HTERT RPE-1 (cell line): ENCODE data around the gene SLU7.

Experiments
- in situ Hi-C: fragments of 300-500 bp; cut with MboI; formaldehyde crosslinking; loops from 4 replicates; pipeline ENCODE4 v1.14.3; 2020; ENCODE audit warnings: low sequenced_read_pairs

SLU7 gene

DNA sequence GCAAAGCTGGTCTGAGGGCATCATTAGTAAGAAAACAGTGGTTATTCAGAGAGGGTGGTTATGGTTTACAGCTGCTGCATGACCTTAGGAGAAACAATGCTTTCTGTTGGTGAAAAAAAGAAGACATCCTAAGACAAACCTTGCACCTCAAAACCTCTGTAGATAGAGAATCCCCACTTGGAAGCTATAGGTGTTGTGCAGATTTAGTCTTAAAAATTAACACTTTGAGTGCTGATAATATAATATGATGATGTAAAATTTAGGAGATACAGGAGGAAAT lies 1.4 kb upstream of the SLU7 start:
- in situ Hi-C loops, result no loop called here

DNA sequence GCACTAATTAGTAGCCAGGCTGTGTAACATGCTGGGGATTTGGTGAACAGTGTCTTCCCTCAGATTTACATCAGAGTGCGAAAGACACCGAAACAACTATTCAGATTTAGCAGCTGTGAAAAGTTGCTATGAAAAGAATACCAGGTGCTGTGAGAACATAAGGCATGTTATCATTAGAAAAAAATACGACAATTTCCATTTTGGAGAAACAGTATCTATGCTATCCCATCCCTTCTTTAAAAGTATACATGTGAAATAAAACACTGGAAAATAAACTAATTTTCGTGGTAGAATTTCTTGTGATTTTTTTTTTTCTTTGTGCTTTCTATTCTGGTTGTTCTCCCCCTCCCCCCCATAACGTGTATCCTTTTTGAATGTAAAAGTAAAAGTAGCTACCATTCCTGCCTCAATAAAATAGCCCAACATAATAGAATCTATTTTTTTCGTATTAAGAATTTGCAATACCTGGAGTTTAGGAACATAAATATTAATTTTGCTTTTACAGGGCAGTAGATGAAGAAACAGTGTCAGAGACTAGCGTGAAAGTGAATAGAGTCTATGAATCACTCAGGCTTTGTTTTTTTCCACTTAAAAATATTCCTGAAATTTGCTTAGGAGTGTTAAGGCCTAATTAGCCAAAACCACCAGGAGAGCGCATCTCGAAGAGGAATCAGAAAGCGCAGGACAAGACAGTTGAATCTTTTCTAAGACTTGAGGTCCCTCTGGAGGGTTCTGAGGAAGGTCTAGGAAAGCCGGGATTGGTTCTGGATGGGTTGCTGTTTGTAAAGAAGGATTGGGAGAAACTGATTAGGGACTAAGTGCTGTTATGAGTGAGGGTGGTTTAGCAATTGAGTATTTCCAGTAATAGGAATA lies 813 bp upstream of the SLU7 start:
- in situ Hi-C loops, result no loop called here

DNA sequence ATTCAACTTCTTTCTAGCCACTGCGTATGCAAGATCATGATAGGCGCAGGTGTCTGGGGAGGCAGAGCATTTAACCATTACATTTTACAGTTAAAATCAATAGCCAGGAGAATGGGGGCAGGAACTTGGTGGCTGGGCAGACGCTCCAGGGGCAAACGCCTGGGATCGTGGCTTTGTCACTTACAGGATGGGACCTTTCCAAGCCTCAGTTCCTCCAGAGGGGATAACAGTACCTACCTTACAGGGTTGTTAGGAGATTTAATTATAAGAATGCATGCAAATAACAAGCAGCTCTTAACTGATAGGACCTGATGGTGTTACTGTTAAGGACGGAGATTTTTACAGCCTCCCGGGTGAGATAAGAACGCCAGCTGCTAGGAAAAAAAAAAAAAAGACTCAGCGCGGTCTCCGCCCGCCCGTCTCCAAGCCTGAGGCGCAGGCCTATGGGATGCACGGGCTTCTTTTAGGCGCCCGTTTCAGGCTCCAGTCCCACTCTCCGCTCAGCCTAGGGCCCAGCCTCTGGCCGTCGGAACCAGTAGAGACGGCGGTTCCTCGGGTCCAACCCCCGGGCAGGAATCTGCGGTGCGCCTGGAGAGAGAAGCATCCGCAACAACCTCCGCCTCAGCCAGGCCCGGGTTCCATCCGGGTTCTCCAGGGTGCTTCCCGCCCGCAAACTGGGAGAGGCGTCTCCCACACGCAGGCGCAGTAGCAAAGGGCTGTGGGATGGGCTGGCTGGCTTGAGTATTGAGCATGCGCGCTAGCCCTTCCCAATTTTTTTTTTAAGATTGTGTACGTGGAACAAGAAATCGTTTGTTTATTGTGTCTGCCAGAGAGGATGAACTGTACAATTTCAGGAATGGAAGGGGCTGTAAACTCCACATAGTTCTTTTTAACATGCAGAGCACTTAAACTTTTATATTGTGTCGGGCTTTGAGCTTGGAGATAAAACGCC lies 19.2 kb downstream of the SLU7 start, which contains the start of gene FAM200C:
Gene FAM200C, minus strand, starts transcription at position 653 of the 952 bp plus-strand sequence. CDS start 4,564 bp downstream, outside the sequence.
- in situ Hi-C loops, result no loop called here

DNA sequence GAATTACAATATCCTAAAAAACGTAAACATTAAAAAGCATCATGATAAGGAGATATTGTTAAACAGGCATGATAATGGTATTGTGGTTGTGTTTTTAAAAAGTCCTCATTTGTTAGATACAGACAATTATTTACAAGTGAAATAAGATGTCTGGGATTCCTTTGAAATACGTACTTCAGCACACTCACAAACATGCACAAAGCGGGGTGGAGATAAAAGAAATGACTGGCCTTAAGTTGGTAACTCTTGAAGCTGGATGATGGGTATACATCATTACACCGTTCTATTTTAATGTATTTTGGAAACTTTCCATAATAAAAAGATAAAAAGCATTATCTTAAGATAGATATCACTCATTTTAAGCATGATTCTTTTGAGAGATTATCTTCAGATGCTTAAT lies 20.1 kb downstream of the SLU7 start:
- in situ Hi-C loops, result no loop called here

DNA sequence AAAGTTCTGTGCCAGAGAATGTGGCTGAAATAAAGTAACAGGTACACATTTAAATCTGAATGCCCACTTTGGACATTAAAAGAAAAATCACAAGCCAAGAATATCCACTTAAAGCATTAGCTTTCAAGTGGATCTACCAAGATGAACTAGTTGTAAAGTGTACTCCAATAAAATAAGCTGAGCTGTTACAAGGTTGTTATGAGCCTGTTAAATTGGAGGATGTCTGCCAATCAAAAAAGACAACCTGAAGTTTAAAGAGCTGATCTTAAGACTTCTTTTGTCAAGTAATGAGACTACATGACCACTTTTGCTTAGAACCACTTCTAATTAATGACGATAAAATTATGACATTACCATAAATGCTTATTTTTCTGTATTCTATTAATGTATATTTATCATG lies 21.4 kb downstream of the SLU7 start:
- in situ Hi-C loops, result no loop called here

DNA sequence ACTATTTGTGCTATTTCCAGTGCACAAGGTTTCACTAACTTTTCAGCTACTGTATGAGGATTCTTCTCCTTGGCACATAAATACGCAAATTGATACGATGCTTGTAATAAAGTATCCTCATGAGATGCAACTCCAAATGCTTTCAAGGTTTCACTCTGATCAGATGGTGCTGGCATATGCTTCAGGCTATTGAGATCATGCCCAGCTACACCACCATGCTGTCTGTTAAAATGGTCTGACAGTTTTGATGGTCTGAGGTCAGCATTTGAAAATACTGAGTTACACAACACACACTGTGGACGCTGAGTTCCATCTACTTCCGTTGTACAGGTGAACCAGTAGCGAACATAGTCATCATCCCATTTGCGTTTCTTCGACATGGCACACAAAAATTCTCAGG lies 23.8 kb downstream of the SLU7 start:
- in situ Hi-C loops, result no loop called here

DNA sequence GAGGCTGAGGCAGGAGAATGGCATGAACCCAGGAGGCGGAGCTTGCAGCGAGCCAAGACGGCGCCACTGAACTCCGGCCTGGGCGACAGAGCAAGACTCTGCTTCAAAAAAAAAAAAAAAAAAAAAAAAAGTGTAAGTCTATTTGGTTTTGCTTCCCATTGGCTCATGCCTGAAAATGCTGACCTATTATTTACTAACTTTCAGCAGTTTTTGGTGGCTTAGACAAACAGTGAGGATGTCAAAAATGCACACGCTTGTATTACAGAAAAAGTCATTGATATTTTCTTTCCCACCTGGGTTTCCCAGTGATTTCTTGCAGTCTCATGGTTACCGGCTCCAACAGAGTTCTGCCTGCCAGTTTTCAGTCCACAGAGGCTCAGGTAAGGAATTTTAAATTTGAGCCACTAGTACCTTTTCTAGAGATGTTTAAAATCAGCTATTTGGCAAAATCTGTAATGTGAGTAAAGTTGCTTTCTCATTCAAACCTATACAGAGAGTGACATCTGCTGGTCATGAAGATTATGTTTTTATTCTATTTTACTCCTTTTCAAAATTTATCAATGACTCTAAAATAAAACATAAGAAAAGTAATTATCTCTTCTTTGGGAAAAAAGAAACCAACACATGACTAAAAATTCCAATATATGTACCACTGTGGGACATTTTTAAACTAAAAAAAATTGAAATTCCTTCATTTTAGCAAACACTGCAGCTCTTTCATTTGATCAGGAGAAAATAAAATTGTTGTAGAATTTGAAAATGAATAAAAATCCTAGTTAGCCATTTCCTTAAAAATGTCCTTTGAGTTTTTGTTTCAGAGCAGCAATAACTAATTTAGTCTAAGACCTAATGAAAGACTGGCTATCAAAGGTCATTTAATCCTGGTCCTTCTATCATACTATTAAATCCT lies 27.8 kb downstream of the SLU7 start:
- in situ Hi-C loops, result no loop called here

DNA sequence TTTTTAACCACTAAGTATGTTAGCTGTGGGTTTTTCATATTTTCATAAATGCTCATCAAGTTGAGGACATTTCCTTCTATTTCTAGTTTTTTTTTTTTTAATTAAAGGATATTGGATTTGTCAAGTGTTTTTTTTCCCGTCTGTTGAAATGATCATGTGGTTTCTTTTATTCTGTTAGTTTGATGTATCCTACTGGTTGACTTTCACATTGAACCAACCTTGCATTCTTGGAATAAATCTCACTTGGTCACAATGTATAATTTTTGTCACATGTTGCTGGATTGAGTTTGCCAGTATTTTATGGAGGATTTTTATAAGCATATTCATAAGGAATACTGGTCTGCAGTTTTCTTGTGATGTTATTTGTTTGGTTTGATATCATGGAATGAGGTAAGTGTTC lies 31.4 kb downstream of the SLU7 start:
- in situ Hi-C loops, result no loop called here

- in situ Hi-C loops, result no loop called here
Observed at GRCh38 chr5:160385496-160385895, 33.4 kb downstream of the SLU7 start.

- in situ Hi-C loops, result no loop called here
Observed at GRCh38 chr5:160384681-160385080, 34.2 kb downstream of the SLU7 start.

DNA sequence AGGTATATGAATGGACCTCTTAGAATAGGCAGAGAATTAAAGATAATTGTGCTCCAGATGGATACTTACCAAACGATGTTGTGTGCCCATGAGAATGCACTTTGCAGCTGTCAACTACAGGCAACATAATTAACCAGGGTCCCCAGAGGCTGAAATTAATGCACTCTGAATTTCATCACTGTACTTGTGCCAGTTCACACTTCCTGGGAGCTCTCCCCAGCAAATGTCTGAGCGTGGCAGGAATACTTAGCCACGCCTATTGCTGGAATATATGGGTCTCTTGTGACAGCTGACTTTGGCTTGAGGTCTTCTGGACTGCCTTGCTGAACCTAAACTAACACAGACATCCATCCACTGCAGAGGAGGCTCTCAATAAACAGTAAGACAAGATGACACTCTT lies 36.5 kb downstream of the SLU7 start:
- in situ Hi-C loops, result no loop called here

DNA sequence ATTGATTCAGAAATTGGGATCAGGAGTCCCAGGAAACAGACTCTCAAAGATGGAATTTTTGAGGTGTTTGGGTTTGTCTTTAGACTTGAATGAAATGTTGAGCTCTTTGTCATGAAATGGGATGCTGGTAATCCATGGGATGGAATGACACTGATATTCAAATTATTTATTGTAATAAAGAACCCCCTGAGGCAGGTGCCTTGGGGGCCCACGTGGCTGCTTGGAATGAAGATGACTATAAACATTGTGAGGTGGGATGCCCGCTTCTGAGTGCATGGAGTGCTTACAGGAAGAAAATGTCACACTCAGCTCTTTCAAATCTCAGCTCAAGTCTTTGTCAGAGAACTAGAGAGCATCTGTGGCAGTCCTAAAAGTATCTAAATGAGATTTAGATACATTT lies 38.8 kb downstream of the SLU7 start:
- in situ Hi-C loops, result no loop called here

- in situ Hi-C loops, result no loop called here
Observed at GRCh38 chr5:160379511-160379910, 39.4 kb downstream of the SLU7 start.

- in situ Hi-C loops, result no loop called here
Observed at GRCh38 chr5:160378330-160378729, 40.6 kb downstream of the SLU7 start.

DNA sequence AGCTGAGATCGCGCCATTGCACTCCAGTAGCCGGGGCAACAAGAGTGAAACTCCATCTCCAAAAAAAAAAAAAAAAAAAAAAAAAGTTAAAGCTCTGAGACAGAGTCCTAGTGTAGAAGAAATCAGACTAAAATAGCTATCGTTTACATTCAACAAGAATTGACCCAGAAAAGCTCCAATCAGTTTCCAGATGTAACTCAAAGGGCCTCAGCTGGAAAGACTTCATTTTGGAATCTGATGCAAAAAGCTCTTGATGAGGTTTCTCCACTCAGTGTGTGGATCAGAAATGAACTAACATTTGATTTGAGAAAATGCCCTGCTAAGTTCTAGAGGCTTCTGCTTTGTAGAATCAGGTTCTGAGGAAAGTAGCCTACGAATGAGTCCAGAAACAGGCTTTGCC lies 41.2 kb downstream of the SLU7 start:
- in situ Hi-C loops, result no loop called here

DNA sequence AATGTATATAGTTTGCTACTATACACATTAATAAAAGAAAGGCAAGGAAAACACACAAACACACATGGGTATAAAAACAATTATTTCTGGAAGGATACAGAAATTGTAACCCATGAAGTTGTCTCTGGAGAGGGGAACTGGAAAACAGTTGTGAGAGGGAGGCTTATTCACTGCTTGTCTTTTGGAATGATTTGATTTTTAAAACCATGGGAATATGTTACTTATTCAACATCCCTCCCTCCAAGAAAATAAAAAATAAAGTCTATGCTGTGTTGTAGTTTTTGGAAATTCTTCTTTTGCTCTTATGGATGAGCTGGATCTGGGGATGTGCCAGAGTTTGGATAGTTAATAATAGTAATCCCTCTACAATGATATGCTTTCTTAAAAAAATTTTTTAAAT lies 42.5 kb downstream of the SLU7 start:
- in situ Hi-C loops, result no loop called here

GRCh38 chr5:160375701-160376100 lies 43.2 kb downstream of the SLU7 start:
- in situ Hi-C loops, result no loop called here

DNA sequence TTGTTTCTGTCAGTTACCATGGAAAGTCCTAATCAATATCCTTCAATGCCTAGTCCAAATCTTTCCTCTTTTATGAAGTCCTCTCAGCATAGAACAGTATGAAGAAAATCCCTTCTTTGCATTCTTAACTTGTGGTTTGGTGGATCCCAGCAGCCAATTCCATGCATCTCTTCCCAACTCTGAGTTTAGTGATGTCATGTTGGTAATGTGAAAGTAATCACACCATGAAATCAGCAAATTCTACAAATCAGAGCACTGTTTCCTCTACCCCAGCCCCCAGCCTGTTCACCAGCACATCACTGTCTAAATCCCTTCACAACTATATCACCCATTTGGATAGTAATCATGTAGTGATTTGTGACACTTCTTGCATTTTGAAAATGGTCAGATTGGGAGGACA lies 43.7 kb downstream of the SLU7 start:
- in situ Hi-C loops, result no loop called here

DNA sequence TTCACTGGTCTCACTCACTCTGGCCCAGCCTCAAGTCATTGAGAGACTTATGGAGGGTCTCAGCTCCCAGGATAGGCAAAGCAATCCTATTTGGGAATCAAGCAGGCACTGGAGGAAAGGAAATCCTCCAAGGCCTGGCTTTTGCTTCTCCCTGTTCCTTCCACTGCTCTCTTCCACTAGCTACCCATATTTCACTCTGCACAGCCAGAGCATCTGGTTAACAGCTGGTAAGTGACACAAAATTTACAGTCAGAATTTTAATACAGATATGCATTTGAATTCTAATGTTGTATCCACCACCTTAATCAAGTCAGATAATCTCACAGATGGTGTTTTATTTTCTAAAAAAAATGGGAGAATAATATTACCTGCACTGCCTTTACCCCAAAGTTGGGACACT lies 47.6 kb downstream of the SLU7 start:
- in situ Hi-C loops, result no loop called here

DNA sequence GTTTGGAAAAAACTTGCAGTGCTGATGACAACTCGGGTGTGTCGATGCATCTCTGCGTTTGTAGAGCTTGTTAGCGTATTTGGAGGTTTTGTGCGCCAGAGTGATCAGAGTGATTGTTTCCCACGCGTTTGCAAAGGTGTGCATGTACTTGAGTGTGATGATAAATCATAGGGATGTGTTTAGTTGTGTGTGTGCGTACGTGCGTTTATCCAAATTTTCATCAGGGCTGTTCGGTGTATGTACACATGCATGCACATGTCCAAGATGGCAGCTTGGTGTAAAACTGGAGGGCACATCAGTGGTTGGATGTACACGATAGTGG lies 48.2 kb downstream of the SLU7 start:
- in situ Hi-C loops, result no loop called here
